ENCODE data around the gene BEST1.

GRCh38 chr11:61945191-61945590 lies 5.0 kb upstream of the BEST1 start:
- TF ChIP-seq CTCF (IDR thresholded peaks at IDR 0.05) (no peak), EZH2phosphoT487 (IDR thresholded peaks at IDR 0.05) (no peak), EZH2 (IDR thresholded peaks at IDR 0.05) (no peak)

All from neural progenitor cell (in vitro differentiated cells).